HG02610 (cell line): ENCODE measurements around the gene TSHR.
"Not testable (repeated sequence)": the region's sequence is repeated elsewhere in the genome, so short reads cannot be mapped to it uniquely, and the experiment has no call there.

Source experiments
- ATAC-seq: cut with Tn5 transposase; IDR thresholded peaks from one replicate; pipeline ENCODE4 v1.9.1; 2021; ENCODE audit warnings: mild to moderate bottlenecking, moderate library complexity; ENCODE audit not compliant: unreplicated experiment

The TSHR gene

GRCh38 chr14:80948291-80948690 is 7.1 kb upstream of the TSHR start:
- ATAC-seq, result no peak

- no peak for ATAC-seq
Measured at GRCh38 chr14:80951491-80951890, 3.9 kb upstream of the TSHR start.

- not testable (repeated sequence) for ATAC-seq
Measured at GRCh38 chr14:80953211-80953610, 2.2 kb upstream of the TSHR start.

- peak; percentile 14 for ATAC-seq
Measured at GRCh38 chr14:80954687-80955299, 628 bp upstream of the TSHR start.

GRCh38 chr14:80956102-80956501 is 681 bp downstream of the TSHR start:
- no peak for ATAC-seq

GRCh38 chr14:80956922-80957321 is 1.5 kb downstream of the TSHR start:
- ATAC-seq, result no peak

GRCh38 chr14:80957613-80958012 is 2.2 kb downstream of the TSHR start:
- ATAC-seq, result no peak

GRCh38 chr14:80958226-80958625 is 2.8 kb downstream of the TSHR start:
- no peak for ATAC-seq

GRCh38 chr14:80958939-80959338 is 3.5 kb downstream of the TSHR start:
- no peak for ATAC-seq

- peak; percentile 99 for ATAC-seq
Measured at GRCh38 chr14:80959496-80959895, 4.1 kb downstream of the TSHR start.

- ATAC-seq, result no peak
Measured at GRCh38 chr14:80965037-80965436, 9.6 kb downstream of the TSHR start.

- ATAC-seq, result no peak
Measured at GRCh38 chr14:80973931-80974641, 18.7 kb downstream of the TSHR start.

GRCh38 chr14:80974679-80975078 is 19.3 kb downstream of the TSHR start:
- no peak for ATAC-seq

GRCh38 chr14:80977221-80977620 is 21.8 kb downstream of the TSHR start:
- no peak for ATAC-seq

GRCh38 chr14:80978403-80978802 is 23.0 kb downstream of the TSHR start:
- ATAC-seq, result no peak

- ATAC-seq, result no peak
Measured at GRCh38 chr14:80979951-80980350, 24.5 kb downstream of the TSHR start.

GRCh38 chr14:80981156-80981555 is 25.7 kb downstream of the TSHR start:
- ATAC-seq, result no peak

GRCh38 chr14:80981673-80982072 is 26.3 kb downstream of the TSHR start:
- no peak for ATAC-seq

- ATAC-seq, result no peak
Measured at GRCh38 chr14:80982711-80983110, 27.3 kb downstream of the TSHR start.

- peak; percentile 64 for ATAC-seq
Measured at GRCh38 chr14:80987235-80988032, 32.0 kb downstream of the TSHR start.

- ATAC-seq, result no peak
Measured at GRCh38 chr14:80988192-80988591, 32.8 kb downstream of the TSHR start.
